AG09319 (cell line): ENCODE results near the gene SERGEF.

Source experiments
- DNase-seq: peaks from one replicate; pipeline ENCODE4 v3.0.0-alpha.2; 2010; ENCODE audit warnings: low read depth; ENCODE audit errors: extremely low read depth
- TF ChIP-seq, protein P1 (sequence below): IDR thresholded peaks from 2 replicates; pipeline ENCODE4 v1.5.1; 2011; ENCODE audit warnings: low read depth, mild to moderate bottlenecking, inconsistent platforms, low read length, moderate library complexity

Gene SERGEF

DNA sequence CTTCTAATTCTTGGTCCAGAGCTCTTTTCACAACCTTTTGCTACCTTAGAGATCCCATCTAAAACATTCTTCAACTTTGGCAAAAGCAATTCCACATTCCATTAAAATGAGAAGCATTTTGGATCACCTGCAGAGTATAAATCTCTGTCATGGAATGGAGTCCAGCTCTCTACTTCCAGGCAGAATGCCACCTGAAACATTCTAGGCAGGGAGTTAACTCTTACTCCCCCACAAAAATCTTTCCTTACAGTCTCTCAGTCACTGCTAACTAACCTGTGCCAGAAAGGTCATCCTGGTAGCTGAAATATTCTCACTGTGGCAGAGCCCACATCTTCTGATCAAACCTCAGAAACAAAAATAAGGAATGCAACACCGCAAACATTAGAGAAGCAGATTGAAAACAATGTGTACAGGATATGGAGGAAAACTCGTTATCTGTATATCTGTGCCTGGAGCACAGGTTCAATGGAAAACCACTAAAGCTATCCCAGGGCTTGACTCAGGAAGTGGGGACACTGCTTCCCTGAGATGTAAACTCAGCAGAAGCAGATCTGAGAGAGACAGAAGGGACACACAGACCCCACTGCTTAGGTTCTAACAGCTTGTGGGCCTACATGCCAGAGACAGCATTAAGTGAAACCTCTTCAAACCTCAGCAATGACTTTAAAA, 199.3 kb downstream of the SERGEF start:
- TF ChIP-seq, protein P1, sequence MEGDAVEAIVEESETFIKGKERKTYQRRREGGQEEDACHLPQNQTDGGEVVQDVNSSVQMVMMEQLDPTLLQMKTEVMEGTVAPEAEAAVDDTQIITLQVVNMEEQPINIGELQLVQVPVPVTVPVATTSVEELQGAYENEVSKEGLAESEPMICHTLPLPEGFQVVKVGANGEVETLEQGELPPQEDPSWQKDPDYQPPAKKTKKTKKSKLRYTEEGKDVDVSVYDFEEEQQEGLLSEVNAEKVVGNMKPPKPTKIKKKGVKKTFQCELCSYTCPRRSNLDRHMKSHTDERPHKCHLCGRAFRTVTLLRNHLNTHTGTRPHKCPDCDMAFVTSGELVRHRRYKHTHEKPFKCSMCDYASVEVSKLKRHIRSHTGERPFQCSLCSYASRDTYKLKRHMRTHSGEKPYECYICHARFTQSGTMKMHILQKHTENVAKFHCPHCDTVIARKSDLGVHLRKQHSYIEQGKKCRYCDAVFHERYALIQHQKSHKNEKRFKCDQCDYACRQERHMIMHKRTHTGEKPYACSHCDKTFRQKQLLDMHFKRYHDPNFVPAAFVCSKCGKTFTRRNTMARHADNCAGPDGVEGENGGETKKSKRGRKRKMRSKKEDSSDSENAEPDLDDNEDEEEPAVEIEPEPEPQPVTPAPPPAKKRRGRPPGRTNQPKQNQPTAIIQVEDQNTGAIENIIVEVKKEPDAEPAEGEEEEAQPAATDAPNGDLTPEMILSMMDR = no peak
- no peak for DNase-seq

- TF ChIP-seq, protein P1 = no peak
- DNase-seq = no peak
Observed at GRCh38 chr11:17812865-17813187, 200.0 kb downstream of the SERGEF start.

DNA sequence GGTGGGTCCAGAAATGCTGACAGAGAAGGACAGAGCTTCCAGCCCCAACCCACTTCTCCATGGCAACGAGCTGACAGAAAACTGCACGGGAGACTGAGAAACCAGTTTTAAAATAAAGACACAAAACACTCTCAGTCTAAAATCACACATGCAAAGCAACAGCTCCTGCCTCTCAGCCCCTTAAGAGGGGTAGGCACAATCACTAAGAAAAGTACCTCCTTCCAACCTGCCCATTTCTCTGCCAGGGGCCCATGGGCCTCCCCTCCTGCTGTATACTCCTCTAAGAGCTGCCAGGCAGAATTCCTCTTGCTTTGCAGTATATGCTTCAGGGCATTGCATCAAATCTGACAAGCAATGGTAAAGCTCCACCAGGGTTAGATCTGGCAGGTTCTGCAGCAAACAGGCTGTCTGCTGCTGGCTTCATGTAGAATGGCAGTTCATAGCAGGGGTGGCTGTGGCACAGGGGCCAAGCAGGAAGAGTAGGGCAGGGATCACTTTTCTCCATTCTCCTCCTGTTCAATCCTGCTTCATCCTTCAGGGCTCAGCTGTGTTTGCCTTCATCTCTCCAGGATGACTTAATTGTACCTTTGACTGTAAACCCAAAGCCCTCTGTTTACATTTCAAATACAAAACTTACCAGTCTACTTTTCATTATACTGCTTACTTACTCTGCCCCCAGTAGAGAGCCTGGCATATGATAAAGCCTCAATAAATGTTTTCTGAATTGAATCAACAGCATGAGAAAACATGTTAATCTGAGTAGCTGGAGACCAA, 200.6 kb downstream of the SERGEF start:
- no peak for DNase-seq
- TF ChIP-seq, protein P1 = no peak

DNA sequence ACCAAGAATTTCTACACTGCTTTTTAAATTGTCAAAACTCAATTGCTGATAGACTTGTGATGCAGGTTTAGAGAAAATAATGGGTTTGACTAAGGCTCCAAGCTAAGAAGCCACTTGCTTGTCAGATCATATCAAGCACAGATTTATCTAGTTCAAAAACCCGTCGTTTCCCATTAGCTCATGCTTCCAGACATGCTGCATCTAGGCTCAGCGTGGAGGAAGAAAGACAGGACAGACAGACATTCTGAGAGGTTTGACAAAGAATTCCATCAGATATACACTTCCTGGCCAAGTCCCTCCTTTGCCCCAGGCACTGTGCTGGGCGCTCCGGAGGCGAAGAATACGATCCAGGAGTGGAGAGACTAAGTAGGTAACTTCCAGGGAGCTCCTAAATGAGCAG, 201.5 kb downstream of the SERGEF start:
- TF ChIP-seq, protein P1 = no peak
- no peak for DNase-seq

DNA sequence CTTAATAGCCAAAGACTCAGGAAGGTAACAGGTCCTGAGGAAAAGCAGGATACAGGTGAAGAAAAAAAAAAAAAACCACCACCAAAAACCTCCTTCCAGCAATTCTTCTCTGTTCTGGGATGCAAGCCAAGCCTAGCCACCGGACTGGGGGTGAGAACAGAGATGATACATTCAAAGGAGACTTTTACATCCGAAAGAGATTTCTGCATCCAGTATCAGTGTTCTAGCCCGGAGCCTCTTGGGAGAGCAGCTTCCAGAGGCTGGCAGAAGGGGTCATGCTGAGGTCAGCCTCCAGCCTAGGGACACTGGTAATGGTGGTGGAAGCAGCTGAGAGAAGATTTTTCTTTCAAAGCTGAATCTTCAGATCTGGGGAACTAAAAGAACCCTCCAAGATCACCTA, 202.1 kb downstream of the SERGEF start:
- TF ChIP-seq, protein P1 = no peak
- no peak for DNase-seq

DNA sequence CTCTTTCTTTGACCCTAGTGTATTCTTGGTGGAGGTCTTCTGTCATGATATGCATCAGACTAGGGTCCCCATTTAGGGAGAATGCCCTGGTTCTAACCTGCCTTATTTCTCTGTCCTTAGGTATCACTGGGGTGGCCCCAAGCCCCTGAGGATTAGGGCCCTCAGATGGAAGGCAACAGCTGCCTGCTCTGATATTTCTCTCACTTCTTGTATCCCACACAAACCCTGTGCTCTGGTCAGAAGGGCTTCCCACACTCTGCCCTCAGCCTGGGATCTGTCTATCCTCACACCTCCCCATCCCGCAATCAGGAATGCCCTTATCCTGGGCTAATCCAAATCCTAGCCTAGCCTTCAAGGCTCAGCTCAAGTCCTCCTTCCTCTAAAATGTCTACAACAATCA, 202.8 kb downstream of the SERGEF start:
- TF ChIP-seq, protein P1 = no peak
- no peak for DNase-seq

DNA sequence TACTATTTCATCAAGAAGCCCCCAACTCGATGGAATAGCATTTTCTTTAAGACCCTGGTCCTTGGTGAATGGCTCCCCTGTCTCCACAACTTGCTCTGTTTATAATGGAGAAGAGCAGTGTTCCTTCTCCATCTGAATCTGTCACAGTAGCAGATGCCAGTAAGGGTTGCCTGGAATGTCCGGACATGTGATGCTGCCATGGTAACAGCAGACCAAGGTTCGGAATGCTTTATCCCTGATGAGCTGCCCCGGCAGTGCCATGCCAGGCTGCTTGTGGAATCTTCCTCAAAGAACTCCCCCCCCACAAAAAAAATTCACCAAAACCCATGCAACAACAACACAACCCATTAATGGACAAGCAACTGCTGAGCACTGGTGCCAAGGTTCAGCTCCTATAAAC, 205.8 kb downstream of the SERGEF start:
- TF ChIP-seq, protein P1 = no peak
- no peak for DNase-seq
